Upper lobe of left lung (tissue), 6 donors: Measurements from ENCODE around the gene GFPT2. TPM values are rescaled to one million over a fixed set of nuclear protein-coding genes. Genes with fewer than 3 reads are reported as not detected.

Experiments
- ATAC-seq, 2 donors: fragments of 200-7000 bp; cut with Tn5 transposase; one replicate each; pipeline ENCODE4 v1.9.1; 2022; ENCODE audit warnings: mild to moderate bottlenecking in 2 of 2, moderate library complexity in 2 of 2; ENCODE audit not compliant: low FRiP score in 2 of 2
- DNase-seq, 2 donors: peaks; one replicate each; pipeline ENCODE4 v3.0.0-alpha.2; 2019 to 2020
- H3K27ac ChIP-seq, 4 donors: fragments of 200-600 bp; sonication (generic); one replicate each; pipeline ENCODE4 v1.5.1; 2016 to 2019
- H3K27me3 ChIP-seq, 4 donors: fragments of 200-600 bp; sonication (generic); one replicate each; pipeline ENCODE4 v1.5.1; 2017 to 2019
- H3K36me3 ChIP-seq, 4 donors: fragments of 200-600 bp; sonication (generic); one replicate each; pipeline ENCODE4 v1.5.1; 2016 to 2019
- H3K4me1 ChIP-seq, 4 donors: fragments of 200-600 bp; sonication (generic); one replicate each; pipeline ENCODE4 v1.5.1; 2018 to 2019
- H3K4me3 ChIP-seq, 4 donors: fragments of 200-600 bp; sonication (generic); one replicate each; pipeline ENCODE4 v1.5.1; 2017 to 2019; ENCODE audit warnings: mild to moderate bottlenecking in 2 of 4, moderate library complexity in 1 of 4
- H3K9me3 ChIP-seq, 4 donors: fragments of 200-600 bp; sonication (generic); one replicate each; pipeline ENCODE4 v1.5.1; 2018 to 2019
- CTCF ChIP-seq, 6 experiments: fragments of 450-650 bp in 4 of 6; fragments of 200-600 bp in 2 of 6; sonication (generic) in 2 of 6; IDR thresholded peaks; one replicate each; pipeline ENCODE4 v1.5.1; 2016 to 2019; ENCODE audit warnings: antibody characterized with exemption in 6 of 6
- EP300 ChIP-seq, 4 donors: sonication (generic); formaldehyde crosslinking; IDR thresholded peaks; one replicate each; pipeline ENCODE4 v1.5.1; 2017; ENCODE audit warnings: antibody characterized with exemption in 4 of 4, control low read depth in 2 of 4
- POLR2A ChIP-seq, 4 donors: fragments of 450-650 bp; IDR thresholded peaks; one replicate each; pipeline ENCODE4 v1.5.1; 2016 to 2017; ENCODE audit warnings: antibody characterized with exemption in 4 of 4, mild to moderate bottlenecking in 2 of 4
- POLR2AphosphoS5 ChIP-seq, 2 donors: sonication (generic); formaldehyde crosslinking; IDR thresholded peaks; one replicate each; pipeline ENCODE4 v1.5.1; 2017; ENCODE audit warnings: antibody characterized with exemption in 2 of 2
- WGBS, 2 donors: methylation state at CpG; one replicate each; pipeline ENCODE4 v1.1.5; 2017 to 2018; 5-methylcytosine and 5-hydroxymethylcytosine counted together
- total RNA-seq, 6 donors: library from RNA; depleted of rRNA in 4 of 6; stranded (reverse); fragments of >200 nt in 4 of 6; gene quantifications; one replicate each; pipeline versions ENCODE4 v1.1.0 to v1.2.1, GENCODE V29; 2016 to 2021
- donor health status: DM: no; HTN: no; CAD: no; lungs with moderate emphysema.
- donor health status: DM: no; HTN: yes; CAD: no; lungs with severe emphysema.

The GFPT2 gene
- total RNA-seq, 6 donors from 2014 or later: 6.8 to 35.4 (median 18.0) TPM

GRCh38 chr5:180370861-180371641 is 17.9 kb upstream of the GFPT2 start:
- Histone ChIP-seq H3K4me3 (no peak overlapping the region), H3K4me1 (no peaks in the 10 kb centered on the region), H3K27ac (no peak overlapping the region), H3K9me3 (no peaks in the 10 kb centered on the region), H3K36me3 (no peaks in the 10 kb centered on the region), H3K27me3 (no peaks in the 10 kb centered on the region)
- ATAC-seq (peak; percentile 5 to 85), DNase-seq (peak in 1 of 2 donors; percentile 62)
- WGBS, 2 donors: 88 to 92% methylated on average over 7 to 22 of the region's 24 CpGs
- TF ChIP-seq POLR2A (IDR thresholded peaks at IDR 0.05): no peak
- no peak for TF ChIP-seq CTCF (IDR thresholded peaks at IDR 0.05)
- TF ChIP-seq EP300 (IDR thresholded peaks at IDR 0.05): no peak
- no peak for TF ChIP-seq POLR2AphosphoS5 (IDR thresholded peaks at IDR 0.05)

- TF ChIP-seq EP300 (IDR thresholded peaks at IDR 0.05): no peak
- WGBS, 2 donors: 77% methylated on average over 4 of the region's 4 CpGs; no CpG with 5 or more reads in 1 of the 2 donors
- H3K4me1 ChIP-seq: no peaks in the 10 kb centered on the region
- no peak for ATAC-seq
- H3K27ac ChIP-seq: no peak overlapping the region
- H3K9me3 ChIP-seq: no peaks in the 10 kb centered on the region
- no peaks in the 10 kb centered on the region for H3K36me3 ChIP-seq
- no peaks in the 10 kb centered on the region for H3K27me3 ChIP-seq
- no peak for DNase-seq
- H3K4me3 ChIP-seq: no peak overlapping the region
Observed at GRCh38 chr5:180367991-180368390, 14.9 kb upstream of the GFPT2 start.

GRCh38 chr5:180367300-180367699 is 14.2 kb upstream of the GFPT2 start:
- Histone ChIP-seq H3K4me3 (no peak overlapping the region), H3K4me1 (no peaks in the 10 kb centered on the region), H3K36me3 (no peaks in the 10 kb centered on the region), H3K27me3 (no peaks in the 10 kb centered on the region), H3K27ac (no peak overlapping the region), H3K9me3 (no peaks in the 10 kb centered on the region)
- ATAC-seq (no peak), DNase-seq (no peak)
- TF ChIP-seq POLR2A (IDR thresholded peaks at IDR 0.05): no peak
- no peak for TF ChIP-seq POLR2AphosphoS5 (IDR thresholded peaks at IDR 0.05)
- no peak for TF ChIP-seq EP300 (IDR thresholded peaks at IDR 0.05)
- TF ChIP-seq CTCF (IDR thresholded peaks at IDR 0.05): no peak
- 89% methylated on average over 8 of the region's 8 CpGs for WGBS, 2 donors

GRCh38 chr5:180366326-180366725 is 13.2 kb upstream of the GFPT2 start:
- Histone ChIP-seq H3K4me1 (no peaks in the 10 kb centered on the region), H3K27ac (no peak overlapping the region), H3K9me3 (no peaks in the 10 kb centered on the region), H3K27me3 (no peaks in the 10 kb centered on the region), H3K36me3 (no peaks in the 10 kb centered on the region), H3K4me3 (no peak overlapping the region)
- ATAC-seq (no peak), DNase-seq (peak in 1 of 2 donors; percentile 56)
- WGBS, 2 donors: 55 to 56% methylated on average over 12 of the region's 12 CpGs
- no peak for TF ChIP-seq EP300 (IDR thresholded peaks at IDR 0.05)
- TF ChIP-seq POLR2AphosphoS5 (IDR thresholded peaks at IDR 0.05): no peak
- no peak for TF ChIP-seq CTCF (IDR thresholded peaks at IDR 0.05)
- no peak for TF ChIP-seq POLR2A (IDR thresholded peaks at IDR 0.05)

- no peak for ATAC-seq
Observed at GRCh38 chr5:180365829-180366228, 12.7 kb upstream of the GFPT2 start.

More at GRCh38 chr5:180365829-180366228, 12.7 kb upstream of the GFPT2 start:
- no peak for TF ChIP-seq POLR2A (IDR thresholded peaks at IDR 0.05)
- TF ChIP-seq POLR2AphosphoS5 (IDR thresholded peaks at IDR 0.05): no peak
- no peak for TF ChIP-seq EP300 (IDR thresholded peaks at IDR 0.05)
- TF ChIP-seq CTCF (IDR thresholded peaks at IDR 0.05): no peak
- H3K27ac ChIP-seq: no peak overlapping the region
- no peaks in the 10 kb centered on the region for H3K4me1 ChIP-seq
- no peak for DNase-seq
- no peaks in the 10 kb centered on the region for H3K36me3 ChIP-seq
- H3K9me3 ChIP-seq: no peaks in the 10 kb centered on the region
- no peaks in the 10 kb centered on the region for H3K27me3 ChIP-seq
- WGBS, 2 donors: 81 to 87% methylated on average over 4 of the region's 4 CpGs
- H3K4me3 ChIP-seq: no peak overlapping the region
